22Rv1 (cell line): ENCODE data around the gene SLC38A5.

Source experiments
- CTCF ChIP-seq: fragments of 450-650 bp; IDR thresholded peaks from 2 replicates; pipeline ENCODE4 v1.5.1; 2017; ENCODE audit warnings: mild to moderate bottlenecking
- ZFX ChIP-seq: fragments of 450-650 bp; IDR thresholded peaks from 2 replicates; pipeline ENCODE4 v1.6.1; 2017; ENCODE audit warnings: antibody characterized with exemption, borderline replicate concordance

- TF ChIP-seq CTCF (no peak), ZFX (no peak)
Observed at GRCh38 chrX:48514868-48515460, 44.9 kb upstream of the SLC38A5 start.
